ENCODE measurements around the gene KCNT2.
"Not testable (repeated sequence)": the region's sequence is repeated elsewhere in the genome, so short reads cannot be mapped to it uniquely, and the experiment has no call there.

Gene KCNT2

GRCh38 chr1:196608390-196609369 lies at the start of gene KCNT2:
Gene KCNT2 (minus strand): TSS chr1:196608440. CDS start chr1:196608309, 131 bp downstream.
- peak within 1 kb of the TSS; percentile 91 for H3K27ac ChIP-seq (ENCODE audit: low read depth, low read length)
- H3K4me3 ChIP-seq (ENCODE audit: low read depth, low read length): peak within 1 kb of the TSS; percentile 95
- no peaks in the 10 kb centered on the region for H3K36me3 ChIP-seq (ENCODE audit: control insufficient read depth, insufficient read depth, low read length)
- H3K4me1 ChIP-seq (ENCODE audit: control insufficient read depth, insufficient read depth, low read length): peaks cover 45% of the 10 kb centered on the region
- H3K9me3 ChIP-seq (ENCODE audit: control insufficient read depth, insufficient read depth, low read length): no peaks in the 10 kb centered on the region
- H3K27me3 ChIP-seq (ENCODE audit: control insufficient read depth, insufficient read depth, low read length): no peaks in the 10 kb centered on the region
- H3K9ac ChIP-seq (ENCODE audit: low read depth, low read length): peak within 1 kb of the TSS; percentile 85

- H3K4me3 ChIP-seq (ENCODE audit: low read depth, low read length): no peak overlapping the region
- no peak overlapping the region for H3K27ac ChIP-seq (ENCODE audit: low read depth, low read length)
- H3K9ac ChIP-seq (ENCODE audit: low read depth, low read length): no peak overlapping the region
- H3K27me3 ChIP-seq (ENCODE audit: control insufficient read depth, insufficient read depth, low read length): no peaks in the 10 kb centered on the region
- no peaks in the 10 kb centered on the region for H3K9me3 ChIP-seq (ENCODE audit: control insufficient read depth, insufficient read depth, low read length)
- no peaks in the 10 kb centered on the region; the same call in 1 of the 2 replicates for H3K4me1 ChIP-seq (ENCODE audit: control insufficient read depth, insufficient read depth, low read length)
- no peaks in the 10 kb centered on the region for H3K36me3 ChIP-seq (ENCODE audit: control insufficient read depth, insufficient read depth, low read length)
These were observed 47.3 kb upstream of the KCNT2 start for GRCh38 chr1:196655494-196655893.

- Histone ChIP-seq H3K9me3 (ENCODE audit: control insufficient read depth, insufficient read depth, low read length) (no peaks in the 10 kb centered on the region), H3K27me3 (ENCODE audit: control insufficient read depth, insufficient read depth, low read length) (no peaks in the 10 kb centered on the region), H3K4me1 (ENCODE audit: control insufficient read depth, insufficient read depth, low read length) (no peaks in the 10 kb centered on the region; the same call in 1 of the 2 replicates), H3K4me3 (ENCODE audit: low read depth, low read length) (no peak overlapping the region), H3K9ac (ENCODE audit: low read depth, low read length) (no peak overlapping the region), H3K36me3 (ENCODE audit: control insufficient read depth, insufficient read depth, low read length) (no peaks in the 10 kb centered on the region), H3K27ac (ENCODE audit: low read depth, low read length) (no peak overlapping the region)
These were observed 46.8 kb upstream of the KCNT2 start for GRCh38 chr1:196655071-196655470.

GRCh38 chr1:196654271-196654670 lies 46.0 kb upstream of the KCNT2 start:
- Histone ChIP-seq H3K27ac (ENCODE audit: low read depth, low read length) (no peak overlapping the region), H3K9ac (ENCODE audit: low read depth, low read length) (no peak overlapping the region), H3K9me3 (ENCODE audit: control insufficient read depth, insufficient read depth, low read length) (no peaks in the 10 kb centered on the region), H3K36me3 (ENCODE audit: control insufficient read depth, insufficient read depth, low read length) (no peaks in the 10 kb centered on the region), H3K4me3 (ENCODE audit: low read depth, low read length) (no peak overlapping the region), H3K4me1 (ENCODE audit: control insufficient read depth, insufficient read depth, low read length) (no peaks in the 10 kb centered on the region; the same call in 1 of the 2 replicates), H3K27me3 (ENCODE audit: control insufficient read depth, insufficient read depth, low read length) (no peaks in the 10 kb centered on the region)

GRCh38 chr1:196651637-196652215 lies 43.5 kb upstream of the KCNT2 start, which contains the start of gene CFH:
Gene CFH (plus strand): TSS chr1:196652043. CDS start chr1:196652118, 75 bp downstream.
- Histone ChIP-seq H3K4me1 (ENCODE audit: control insufficient read depth, insufficient read depth, low read length) (no peaks in the 10 kb centered on the region; the same call in 1 of the 2 replicates), H3K27me3 (ENCODE audit: control insufficient read depth, insufficient read depth, low read length) (no peaks in the 10 kb centered on the region), H3K4me3 (ENCODE audit: low read depth, low read length) (no peak within 1 kb of the TSS), H3K9ac (ENCODE audit: low read depth, low read length) (no peak within 1 kb of the TSS), H3K36me3 (ENCODE audit: control insufficient read depth, insufficient read depth, low read length) (no peaks in the 10 kb centered on the region), H3K27ac (ENCODE audit: low read depth, low read length) (no peak within 1 kb of the TSS), H3K9me3 (ENCODE audit: control insufficient read depth, insufficient read depth, low read length) (no peaks in the 10 kb centered on the region)

GRCh38 chr1:196651079-196651478 lies 42.8 kb upstream of the KCNT2 start:
- Histone ChIP-seq H3K4me1 (ENCODE audit: control insufficient read depth, insufficient read depth, low read length) (no peaks in the 10 kb centered on the region; the same call in 1 of the 2 replicates), H3K27ac (ENCODE audit: low read depth, low read length) (no peak overlapping the region), H3K9ac (ENCODE audit: low read depth, low read length) (no peak overlapping the region), H3K27me3 (ENCODE audit: control insufficient read depth, insufficient read depth, low read length) (no peaks in the 10 kb centered on the region), H3K36me3 (ENCODE audit: control insufficient read depth, insufficient read depth, low read length) (no peaks in the 10 kb centered on the region), H3K9me3 (ENCODE audit: control insufficient read depth, insufficient read depth, low read length) (no peaks in the 10 kb centered on the region), H3K4me3 (ENCODE audit: low read depth, low read length) (no peak overlapping the region)

- H3K36me3 ChIP-seq (ENCODE audit: control insufficient read depth, insufficient read depth, low read length): no peaks in the 10 kb centered on the region
- no peaks in the 10 kb centered on the region for H3K27me3 ChIP-seq (ENCODE audit: control insufficient read depth, insufficient read depth, low read length)
- H3K4me1 ChIP-seq (ENCODE audit: control insufficient read depth, insufficient read depth, low read length): no peaks in the 10 kb centered on the region; the same call in 1 of the 2 replicates
- H3K4me3 ChIP-seq (ENCODE audit: low read depth, low read length): peak overlapping the region; percentile 42; the same call in 1 of the 2 replicates
- H3K27ac ChIP-seq (ENCODE audit: low read depth, low read length): no peak overlapping the region
- no peaks in the 10 kb centered on the region for H3K9me3 ChIP-seq (ENCODE audit: control insufficient read depth, insufficient read depth, low read length)
- H3K9ac ChIP-seq (ENCODE audit: low read depth, low read length): no peak overlapping the region
These were observed 42.2 kb upstream of the KCNT2 start for GRCh38 chr1:196650403-196650802.

- Histone ChIP-seq H3K27me3 (ENCODE audit: control insufficient read depth, insufficient read depth, low read length) (no peaks in the 10 kb centered on the region), H3K9me3 (ENCODE audit: control insufficient read depth, insufficient read depth, low read length) (no peaks in the 10 kb centered on the region), H3K4me1 (ENCODE audit: control insufficient read depth, insufficient read depth, low read length) (no peaks in the 10 kb centered on the region), H3K9ac (ENCODE audit: low read depth, low read length) (no peak overlapping the region), H3K36me3 (ENCODE audit: control insufficient read depth, insufficient read depth, low read length) (no peaks in the 10 kb centered on the region), H3K27ac (ENCODE audit: low read depth, low read length) (no peak overlapping the region), H3K4me3 (ENCODE audit: low read depth, low read length) (peak overlapping the region; percentile 42; the same call in 1 of the 2 replicates)
These were observed 41.8 kb upstream of the KCNT2 start for GRCh38 chr1:196649990-196650389.

GRCh38 chr1:196640976-196641375 lies 32.7 kb upstream of the KCNT2 start:
- Histone ChIP-seq H3K4me3 (ENCODE audit: low read depth, low read length) (no peak overlapping the region), H3K9me3 (ENCODE audit: control insufficient read depth, insufficient read depth, low read length) (no peaks in the 10 kb centered on the region), H3K36me3 (ENCODE audit: control insufficient read depth, insufficient read depth, low read length) (no peaks in the 10 kb centered on the region), H3K27ac (ENCODE audit: low read depth, low read length) (no peak overlapping the region), H3K27me3 (ENCODE audit: control insufficient read depth, insufficient read depth, low read length) (no peaks in the 10 kb centered on the region), H3K4me1 (ENCODE audit: control insufficient read depth, insufficient read depth, low read length) (no peaks in the 10 kb centered on the region), H3K9ac (ENCODE audit: low read depth, low read length) (no peak overlapping the region)

GRCh38 chr1:196639291-196639690 lies 31.1 kb upstream of the KCNT2 start:
- H3K27me3 ChIP-seq (ENCODE audit: control insufficient read depth, insufficient read depth, low read length); H3K9me3 ChIP-seq (ENCODE audit: control insufficient read depth, insufficient read depth, low read length): not testable (repeated sequence)

GRCh38 chr1:196638466-196638865 lies 30.2 kb upstream of the KCNT2 start:
- Histone ChIP-seq H3K4me1 (ENCODE audit: control insufficient read depth, insufficient read depth, low read length) (no peaks in the 10 kb centered on the region), H3K9ac (ENCODE audit: low read depth, low read length) (no peak overlapping the region), H3K9me3 (ENCODE audit: control insufficient read depth, insufficient read depth, low read length) (no peaks in the 10 kb centered on the region), H3K36me3 (ENCODE audit: control insufficient read depth, insufficient read depth, low read length) (no peaks in the 10 kb centered on the region), H3K27ac (ENCODE audit: low read depth, low read length) (no peak overlapping the region), H3K4me3 (ENCODE audit: low read depth, low read length) (no peak overlapping the region), H3K27me3 (ENCODE audit: control insufficient read depth, insufficient read depth, low read length) (no peaks in the 10 kb centered on the region)

More at GRCh38 chr1:196639291-196639690, 31.1 kb upstream of the KCNT2 start:
- not testable (repeated sequence) for H3K4me1 ChIP-seq (ENCODE audit: control insufficient read depth, insufficient read depth, low read length); H3K36me3 ChIP-seq (ENCODE audit: control insufficient read depth, insufficient read depth, low read length); H3K9ac ChIP-seq (ENCODE audit: low read depth, low read length); H3K27ac ChIP-seq (ENCODE audit: low read depth, low read length); H3K4me3 ChIP-seq (ENCODE audit: low read depth, low read length)
